Hepatocyte (in vitro differentiated cells): Measurements from ENCODE around the gene AMBRA1. TPM values are rescaled to one million over a fixed set of nuclear protein-coding genes. Genes with fewer than 3 reads are reported as not detected.

Experiments used
- DNase-seq: peaks from one replicate; pipeline ENCODE4 v3.0.0-alpha.2; 2016; ENCODE audit warnings: low spot score
- H2AFZ ChIP-seq: fragments of 200-600 bp; sonication (generic); 2 replicates; pipeline ENCODE4 v1.6.0; 2016; ENCODE audit warnings: antibody characterized with exemption, mild to moderate bottlenecking
- H3K27ac ChIP-seq: fragments of 200-600 bp; sonication (generic); 2 replicates; pipeline ENCODE4 v1.5.1; 2016; ENCODE audit warnings: mild to moderate bottlenecking
- H3K27me3 ChIP-seq: fragments of 200-600 bp; sonication (generic); 2 replicates; pipeline ENCODE4 v1.6.1; 2016
- H3K36me3 ChIP-seq: fragments of 200-600 bp; sonication (generic); replicated peaks from 2 replicates; pipeline ENCODE4 v1.5.1; 2016; ENCODE audit warnings: low read depth; ENCODE audit not compliant: insufficient read depth
- H3K4me1 ChIP-seq: fragments of 200-600 bp; sonication (generic); 2 replicates; pipeline ENCODE4 v1.5.1; 2016; ENCODE audit warnings: mild to moderate bottlenecking, moderate library complexity; ENCODE audit not compliant: insufficient read depth
- H3K4me2 ChIP-seq: fragments of 200-600 bp; sonication (generic); 2 replicates; pipeline ENCODE4 v1.6.0; 2016
- H3K4me3 ChIP-seq: fragments of 200-600 bp; sonication (generic); 2 replicates; pipeline ENCODE4 v1.5.1; 2016; ENCODE audit warnings: mild to moderate bottlenecking
- H3K79me2 ChIP-seq: fragments of 200-600 bp; sonication (generic); 2 replicates; pipeline ENCODE4 v1.6.0; 2017; ENCODE audit warnings: mild to moderate bottlenecking
- H3K9me2 ChIP-seq: fragments of 200-600 bp; sonication (generic); replicated peaks from 2 replicates; pipeline ENCODE4 v1.6.0; 2017; ENCODE audit warnings: mild to moderate bottlenecking; ENCODE audit not compliant: insufficient read depth
- H3K9me3 ChIP-seq: fragments of 200-600 bp; sonication (generic); 2 replicates; pipeline ENCODE4 v1.5.1; 2016; ENCODE audit warnings: low read depth, mild to moderate bottlenecking
- H4K20me1 ChIP-seq: fragments of 200-600 bp; sonication (generic); 2 replicates; pipeline ENCODE4 v1.6.0; 2016; ENCODE audit warnings: mild to moderate bottlenecking; ENCODE audit not compliant: insufficient read depth, poor library complexity, severe bottlenecking
- CTCF ChIP-seq: fragments of 200-600 bp; sonication (generic); IDR thresholded peaks from 2 replicates; pipeline ENCODE4 v1.5.1; 2016; ENCODE audit warnings: antibody characterized with exemption, mild to moderate bottlenecking; ENCODE audit not compliant: poor library complexity
- EZH2 ChIP-seq: fragments of 200-600 bp; sonication (generic); IDR thresholded peaks from 2 replicates; pipeline ENCODE4 v1.6.1; 2016; ENCODE audit warnings: antibody characterized with exemption, mild to moderate bottlenecking, borderline replicate concordance
- EZH2phosphoT487 ChIP-seq: fragments of 200-600 bp; sonication (generic); IDR thresholded peaks from one replicate; pipeline ENCODE4 v1.6.1; 2018; ENCODE audit warnings: antibody characterized with exemption, mild to moderate bottlenecking, low read depth, moderate library complexity; ENCODE audit not compliant: unreplicated experiment, severe bottlenecking
- WGBS: methylation state at CpG from one replicate; pipeline ENCODE4 v1.1.6; 2016; ENCODE audit warnings: low lambda C conversion rate; ENCODE audit errors: missing lambda C conversion rate; 5-methylcytosine and 5-hydroxymethylcytosine counted together
- polyA plus RNA-seq: library from polyadenylated mRNA; unstranded; fragments of >200 nt; fragmentation: Nextera tagmentation; extraction: Ambion mirVana; gene quantifications from 2 replicates; pipeline ENCODE4 v1.2.1, GENCODE V29; 2016
- total RNA-seq: library from RNA; depleted of rRNA; stranded (reverse); fragments of >200 nt; gene quantifications from 2 replicates; pipeline ENCODE4 v1.2.3, GENCODE V29; 2014

AMBRA1 gene
- total and polyA plus RNA-seq, 2 experiments from 2014 or later, result 7.2 to 31.2 TPM

- no peaks in the 10 kb centered on the region for H3K9me2 ChIP-seq
Observed at GRCh38 chr11:46625406-46625805, 31.6 kb upstream of the AMBRA1 start.

GRCh38 chr11:46618837-46619236 is 25.0 kb upstream of the AMBRA1 start:
- Histone ChIP-seq H3K36me3 (no peaks in the 10 kb centered on the region), H3K4me3 (peak overlapping the region; percentile 60), H3K79me2 (peaks cover 80% of the 10 kb centered on the region), H3K27ac (no peak overlapping the region), H4K20me1 (peaks cover 5% of the 10 kb centered on the region), H2AFZ (no peak overlapping the region), H3K4me1 (peaks cover 14% of the 10 kb centered on the region), H3K9me3 (no peaks in the 10 kb centered on the region), H3K27me3 (no peaks in the 10 kb centered on the region), H3K9me2 (no peaks in the 10 kb centered on the region), H3K4me2 (peak overlapping the region; percentile 87)
- TF ChIP-seq CTCF (no peak), EZH2phosphoT487 (no peak), EZH2 (no peak)
- DNase-seq, result no peak
- 69% methylated on average over 6 of the region's 6 CpGs for WGBS

More at GRCh38 chr11:46625406-46625805, 31.6 kb upstream of the AMBRA1 start:
- Histone ChIP-seq H3K27ac (no peak overlapping the region), H3K4me1 (no peaks in the 10 kb centered on the region), H3K9me3 (no peaks in the 10 kb centered on the region), H3K4me3 (no peak overlapping the region), H3K79me2 (peaks cover 75% of the 10 kb centered on the region), H3K4me2 (no peak overlapping the region), H3K27me3 (no peaks in the 10 kb centered on the region), H3K36me3 (no peaks in the 10 kb centered on the region), H2AFZ (no peak overlapping the region), H4K20me1 (peaks cover 5% of the 10 kb centered on the region)
- DNase-seq, result peak; percentile 8
- 79% methylated on average over 3 of the region's 3 CpGs for WGBS
- TF ChIP-seq EZH2 (no peak), EZH2phosphoT487 (no peak), CTCF (no peak)

- Histone ChIP-seq H3K36me3 (no peaks in the 10 kb centered on the region), H3K4me1 (peaks cover 14% of the 10 kb centered on the region), H4K20me1 (peaks cover 5% of the 10 kb centered on the region), H3K79me2 (peaks cover 75% of the 10 kb centered on the region), H3K9me3 (no peaks in the 10 kb centered on the region), H2AFZ (peak overlapping the region; percentile 36), H3K27me3 (no peaks in the 10 kb centered on the region), H3K27ac (peak overlapping the region; percentile 99), H3K4me2 (peak overlapping the region; percentile 87), H3K4me3 (peak overlapping the region; percentile 60), H3K9me2 (no peaks in the 10 kb centered on the region)
- 7% methylated on average over 9 of the region's 9 CpGs for WGBS
- no peak for DNase-seq
- TF ChIP-seq EZH2phosphoT487 (no peak), EZH2 (no peak)
Observed at GRCh38 chr11:46617972-46618314, 24.1 kb upstream of the AMBRA1 start.

- Histone ChIP-seq H3K79me2 (peaks cover 73% of the 10 kb centered on the region), H3K9me3 (no peaks in the 10 kb centered on the region), H3K27ac (peak within 1 kb of the TSS; percentile 99), H3K4me2 (peak within 1 kb of the TSS; percentile 87), H3K27me3 (no peaks in the 10 kb centered on the region), H3K4me1 (peaks cover 15% of the 10 kb centered on the region), H4K20me1 (peaks cover 4% of the 10 kb centered on the region), H3K4me3 (peak within 1 kb of the TSS; percentile 60), H2AFZ (peak within 1 kb of the TSS; percentile 91), H3K9me2 (no peaks in the 10 kb centered on the region), H3K36me3 (no peaks in the 10 kb centered on the region)
- WGBS, result under 1% methylated on average over 67 of the region's 72 CpGs
- DNase-seq, result peak; percentile 96
- TF ChIP-seq EZH2phosphoT487 (no peak), EZH2 (no peak), CTCF (peak; percentile 68)
Observed at GRCh38 chr11:46617134-46617971, 23.5 kb upstream of the AMBRA1 start, which contains the start of the genes ATG13 and HARBI1. Gene ATG13, plus strand, starts transcription at chr11:46617553. Its CDS starts 26,739 bp downstream, at chr11:46644292. Gene HARBI1, minus strand, starts transcription at chr11:46617227. Its CDS starts 990 bp downstream, at chr11:46616237.
